Astrocyte (in vitro differentiated cells and primary cell): ENCODE measurements around the gene KLHDC2. TPM values are rescaled to one million over a fixed set of nuclear protein-coding genes. Genes with fewer than 3 reads are reported as not detected.

Source experiments
- DNase-seq: peaks from one replicate; pipeline ENCODE4 v3.0.0-alpha.2; 2010; ENCODE audit warnings: low read depth
- FAIRE-seq: peaks from 2 replicates; lab custom pipeline; 2011; peaks lifted over from hg19 to GRCh38; lab: Jason Lieb, UNC
- H2AFZ ChIP-seq: 2 replicates; pipeline ENCODE4 v1.6.0; 2012; ENCODE audit warnings: low read depth, low read length, inconsistent platforms
- H3K27ac ChIP-seq: 2 replicates; pipeline ENCODE4 v1.5.1; 2011; ENCODE audit warnings: low read depth, low read length, inconsistent platforms
- H3K27me3 ChIP-seq: 2 replicates; pipeline ENCODE4 v1.6.0; 2011; ENCODE audit warnings: low read length, inconsistent platforms; ENCODE audit not compliant: insufficient read depth
- H3K36me3 ChIP-seq: 2 replicates; pipeline ENCODE4 v1.5.1; 2011; ENCODE audit warnings: low read length, inconsistent platforms; ENCODE audit not compliant: insufficient read depth
- H3K4me1 ChIP-seq: 2 replicates; pipeline ENCODE4 v1.5.1; 2011; ENCODE audit warnings: low read length, inconsistent platforms; ENCODE audit not compliant: insufficient read depth
- H3K4me2 ChIP-seq: 2 replicates; pipeline ENCODE4 v1.6.0; 2012; ENCODE audit warnings: low read length, inconsistent platforms
- H3K4me3 ChIP-seq: 2 replicates; pipeline ENCODE4 v1.5.1; 2011; ENCODE audit warnings: low read depth, mild to moderate bottlenecking, low read length, inconsistent platforms; ENCODE audit not compliant: insufficient read depth
- H3K79me2 ChIP-seq: 2 replicates; pipeline ENCODE4 v1.6.0; 2012; ENCODE audit warnings: mild to moderate bottlenecking, low read length, inconsistent platforms; ENCODE audit not compliant: insufficient read depth
- H3K9ac ChIP-seq: 2 replicates; pipeline ENCODE4 v1.6.0; 2012; ENCODE audit warnings: mild to moderate bottlenecking, low read length, inconsistent platforms
- H3K9me3 ChIP-seq: 2 replicates; pipeline ENCODE4 v1.5.1; 2012; ENCODE audit warnings: low read depth, mild to moderate bottlenecking, low read length, inconsistent platforms; ENCODE audit not compliant: insufficient read depth
- H4K20me1 ChIP-seq: 2 replicates; pipeline ENCODE4 v1.6.0; 2012; ENCODE audit warnings: low read length, inconsistent platforms; ENCODE audit not compliant: insufficient read depth
- H3K27ac Mint-ChIP-seq: one replicate; pipeline ENCODE4 v1.8.0; 2021; ENCODE audit warnings: mild to moderate bottlenecking, mixed read lengths; ENCODE audit not compliant: unreplicated experiment
- H3K27me3 Mint-ChIP-seq: one replicate; pipeline ENCODE4 v1.8.0; 2021; ENCODE audit warnings: low read depth, mixed read lengths; ENCODE audit not compliant: unreplicated experiment
- H3K36me3 Mint-ChIP-seq: one replicate; pipeline ENCODE4 v1.8.0; 2021; ENCODE audit warnings: low read depth, mixed read lengths; ENCODE audit not compliant: unreplicated experiment
- H3K4me1 Mint-ChIP-seq: one replicate; pipeline ENCODE4 v1.8.0; 2021; ENCODE audit warnings: low read depth, mixed read lengths; ENCODE audit not compliant: unreplicated experiment
- H3K4me3 Mint-ChIP-seq: one replicate; pipeline ENCODE4 v1.8.0; 2021; ENCODE audit warnings: mild to moderate bottlenecking, moderate library complexity, mixed read lengths; ENCODE audit not compliant: unreplicated experiment
- H3K9me3 Mint-ChIP-seq: one replicate; pipeline ENCODE4 v1.8.0; 2021; ENCODE audit warnings: mild to moderate bottlenecking, mixed read lengths; ENCODE audit not compliant: unreplicated experiment
- EZH2 ChIP-seq: IDR thresholded peaks from 2 replicates; pipeline ENCODE4 v1.6.1; 2012; ENCODE audit warnings: mild to moderate bottlenecking, low read length, inconsistent platforms; ENCODE audit not compliant: insufficient read depth
- total RNA-seq: library from RNA; stranded (reverse); gene quantifications from 2 replicates; pipeline ENCODE4 v1.2.1, GENCODE V29; 2021
- TF ChIP-seq, protein P1 (sequence below): IDR thresholded peaks from 2 replicates; pipeline ENCODE4 v1.5.1; 2011; ENCODE audit warnings: low read depth, mild to moderate bottlenecking, inconsistent platforms, low read length, moderate library complexity; ENCODE audit not compliant: insufficient read depth

Gene KLHDC2
- total RNA-seq, 1 donor from 2014 or later, result 32.1 TPM

GRCh38 chr14:49783394-49784014 lies 15.6 kb downstream of the KLHDC2 start:
- no peak for FAIRE-seq
- no peaks in the 10 kb centered on the region for H3K9me3 ChIP-seq
- H3K27ac ChIP-seq, result no peak overlapping the region

DNA sequence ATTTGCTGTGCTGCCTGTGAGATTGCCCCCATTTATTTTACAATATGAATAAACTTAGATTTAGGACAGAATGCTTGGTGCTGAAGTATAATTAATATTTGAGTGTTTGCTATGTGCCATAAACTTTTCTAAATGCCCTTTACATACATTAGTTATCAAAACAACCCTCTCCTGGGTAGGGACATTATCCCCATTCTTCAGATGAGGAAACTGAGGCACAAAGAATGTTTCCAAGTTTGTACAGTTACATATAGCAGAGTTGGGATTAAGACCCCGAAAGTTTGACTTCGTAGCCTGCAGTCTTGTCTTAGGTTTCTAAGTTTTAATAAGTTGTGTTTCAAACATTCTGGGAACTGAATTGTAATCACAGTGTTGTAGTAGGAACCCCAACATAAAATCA lies 18.4 kb downstream of the KLHDC2 start:
- DNase-seq, result no peak
- H3K9ac ChIP-seq, result no peak overlapping the region
- H2AFZ ChIP-seq, result no peak overlapping the region
- FAIRE-seq, result no peak
- no peaks in the 10 kb centered on the region for H3K4me1 Mint-ChIP-seq
- no peaks in the 10 kb centered on the region for H3K4me1 ChIP-seq
- H3K27me3 ChIP-seq, result no peaks in the 10 kb centered on the region
- H3K27me3 Mint-ChIP-seq, result no peaks in the 10 kb centered on the region
- no peaks in the 10 kb centered on the region for H3K9me3 ChIP-seq
- no peak overlapping the region for H3K4me3 ChIP-seq
- H3K4me2 ChIP-seq, result no peak overlapping the region
- no peaks in the 10 kb centered on the region for H3K79me2 ChIP-seq
- H3K9me3 Mint-ChIP-seq, result no peaks in the 10 kb centered on the region
- no peak overlapping the region for H3K27ac ChIP-seq
- peaks cover 3% of the 10 kb centered on the region for H4K20me1 ChIP-seq
- H3K4me3 Mint-ChIP-seq, result no peak overlapping the region
- peaks cover 62% of the 10 kb centered on the region for H3K36me3 ChIP-seq
- TF ChIP-seq, protein P1, sequence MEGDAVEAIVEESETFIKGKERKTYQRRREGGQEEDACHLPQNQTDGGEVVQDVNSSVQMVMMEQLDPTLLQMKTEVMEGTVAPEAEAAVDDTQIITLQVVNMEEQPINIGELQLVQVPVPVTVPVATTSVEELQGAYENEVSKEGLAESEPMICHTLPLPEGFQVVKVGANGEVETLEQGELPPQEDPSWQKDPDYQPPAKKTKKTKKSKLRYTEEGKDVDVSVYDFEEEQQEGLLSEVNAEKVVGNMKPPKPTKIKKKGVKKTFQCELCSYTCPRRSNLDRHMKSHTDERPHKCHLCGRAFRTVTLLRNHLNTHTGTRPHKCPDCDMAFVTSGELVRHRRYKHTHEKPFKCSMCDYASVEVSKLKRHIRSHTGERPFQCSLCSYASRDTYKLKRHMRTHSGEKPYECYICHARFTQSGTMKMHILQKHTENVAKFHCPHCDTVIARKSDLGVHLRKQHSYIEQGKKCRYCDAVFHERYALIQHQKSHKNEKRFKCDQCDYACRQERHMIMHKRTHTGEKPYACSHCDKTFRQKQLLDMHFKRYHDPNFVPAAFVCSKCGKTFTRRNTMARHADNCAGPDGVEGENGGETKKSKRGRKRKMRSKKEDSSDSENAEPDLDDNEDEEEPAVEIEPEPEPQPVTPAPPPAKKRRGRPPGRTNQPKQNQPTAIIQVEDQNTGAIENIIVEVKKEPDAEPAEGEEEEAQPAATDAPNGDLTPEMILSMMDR, result no peak
- no peak for TF ChIP-seq EZH2
- peaks cover 12% of the 10 kb centered on the region for H3K36me3 Mint-ChIP-seq
- H3K27ac Mint-ChIP-seq, result peak overlapping the region; percentile 19

More at GRCh38 chr14:49783394-49784014, 15.6 kb downstream of the KLHDC2 start:
- no peaks in the 10 kb centered on the region for H3K4me1 Mint-ChIP-seq
- Histone ChIP-seq H2AFZ (no peak overlapping the region), H3K27me3 (no peaks in the 10 kb centered on the region), H3K79me2 (no peaks in the 10 kb centered on the region), H4K20me1 (no peaks in the 10 kb centered on the region), H3K36me3 (peaks cover 70% of the 10 kb centered on the region), H3K9ac (no peak overlapping the region), H3K4me2 (no peak overlapping the region), H3K4me1 (no peaks in the 10 kb centered on the region), H3K4me3 (no peak overlapping the region)
- H3K27me3 Mint-ChIP-seq, result no peaks in the 10 kb centered on the region
- TF ChIP-seq EZH2, result no peak
- TF ChIP-seq, protein P1, result no peak
- DNase-seq, result no peak
- H3K9me3 Mint-ChIP-seq, result no peaks in the 10 kb centered on the region
- H3K27ac Mint-ChIP-seq, result no peak overlapping the region
- no peak overlapping the region for H3K4me3 Mint-ChIP-seq
- H3K36me3 Mint-ChIP-seq, result peaks cover 3% of the 10 kb centered on the region

DNA sequence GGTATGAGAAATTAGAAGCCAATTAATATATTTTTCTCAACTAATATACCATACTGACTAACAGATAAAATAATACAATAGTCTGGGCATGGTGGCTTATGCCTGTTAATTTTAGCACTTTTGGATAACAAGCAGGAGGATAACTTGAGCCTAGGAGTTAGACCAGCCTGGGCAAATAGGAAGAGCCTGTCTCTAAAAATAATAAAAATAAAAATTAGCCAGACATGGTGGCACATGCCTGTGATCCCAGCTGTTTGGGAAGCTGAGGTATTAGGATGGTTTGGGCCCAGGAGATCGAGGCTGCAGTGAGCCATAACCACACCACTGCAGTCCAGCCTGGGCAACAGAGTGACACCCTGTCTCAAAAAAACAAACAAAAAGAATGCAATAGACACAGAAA lies 24.7 kb downstream of the KLHDC2 start:
- peaks cover 13% of the 10 kb centered on the region for H3K36me3 Mint-ChIP-seq
- no peak overlapping the region for H2AFZ ChIP-seq
- H3K9ac ChIP-seq, result no peak overlapping the region
- H3K27me3 Mint-ChIP-seq, result no peaks in the 10 kb centered on the region
- no peaks in the 10 kb centered on the region for H3K4me1 ChIP-seq
- FAIRE-seq (no peak), DNase-seq (no peak)
- no peaks in the 10 kb centered on the region for H3K9me3 Mint-ChIP-seq
- TF ChIP-seq, protein P1, result no peak
- H3K4me1 Mint-ChIP-seq, result peaks cover 6% of the 10 kb centered on the region
- H3K4me3 ChIP-seq, result no peak overlapping the region
- no peaks in the 10 kb centered on the region for H3K79me2 ChIP-seq
- H3K27ac Mint-ChIP-seq, result no peak overlapping the region
- H3K36me3 ChIP-seq, result peaks cover 45% of the 10 kb centered on the region
- H3K4me2 ChIP-seq, result no peak overlapping the region
- no peak overlapping the region for H3K27ac ChIP-seq
- no peak overlapping the region for H3K4me3 Mint-ChIP-seq
- no peaks in the 10 kb centered on the region for H3K27me3 ChIP-seq
- peaks cover 3% of the 10 kb centered on the region for H4K20me1 ChIP-seq
- no peaks in the 10 kb centered on the region for H3K9me3 ChIP-seq
